IMR-90 (cell line): Measurements from ENCODE around the gene GNAZ. TPM values are rescaled to one million over a fixed set of nuclear protein-coding genes. Genes with fewer than 3 reads are reported as not detected.

Experiments
- ATAC-seq: fragments of 200-7000 bp; cut with Tn5 transposase; 2 replicates; pipeline ENCODE4 v1.9.1; 2020; ENCODE audit warnings: low read depth, mild to moderate bottlenecking, moderate library complexity
- BruUV-seq: library from RNA; stranded (reverse); fragments of 400-500 nt; replicated peaks from 2 replicates; lab custom pipeline; 2021; lab: Mats Ljungman, UMichigan
- CTCF ChIA-PET: fragments of 300-600 bp; formaldehyde crosslinking; extraction: SDS; loops from one replicate; lab custom pipeline; 2021; ENCODE audit warnings: antibody characterized with exemption; lab: Yijun Ruan, JAX
- POLR2A ChIA-PET: fragments of 300-600 bp; sonication (Branson Sonifier 250); formaldehyde crosslinking; loops from one replicate; lab custom pipeline; 2022; ENCODE audit warnings: antibody characterized with exemption; ENCODE audit not compliant: unreplicated experiment; lab: Charles Lee
- DNase-seq: peaks from one replicate; pipeline ENCODE4 v3.0.0; 2013
- H2AFZ ChIP-seq: replicated peaks from 2 replicates; pipeline ENCODE3; 2013; ENCODE audit warnings: low read length, mild to moderate bottlenecking; ENCODE audit not compliant: poor library complexity
- H2AK5ac ChIP-seq: 2 replicates; pipeline ENCODE4 v1.6.1; 2013; ENCODE audit warnings: low read depth, low read length, inconsistent platforms
- H2AK9ac ChIP-seq: replicated peaks from 2 replicates; pipeline ENCODE3; 2013; ENCODE audit warnings: mild to moderate bottlenecking, low read depth, low read length, moderate library complexity; ENCODE audit not compliant: poor library complexity
- H2BK120ac ChIP-seq: 2 replicates; pipeline ENCODE4 v1.6.1; 2013; ENCODE audit warnings: low read depth, low read length, inconsistent platforms
- H2BK15ac ChIP-seq: 3 replicates; pipeline ENCODE4 v1.6.1; 2013; ENCODE audit warnings: low read depth, low read length, inconsistent platforms
- H2BK20ac ChIP-seq: 2 replicates; pipeline ENCODE4 v1.6.1; 2013; ENCODE audit warnings: low read depth, mild to moderate bottlenecking, inconsistent platforms, low read length, moderate library complexity
- H2BK5ac ChIP-seq: 2 replicates; pipeline ENCODE4 v1.6.1; 2013; ENCODE audit warnings: mild to moderate bottlenecking, low read depth, low read length, inconsistent platforms; ENCODE audit not compliant: poor library complexity, severe bottlenecking
- H3K14ac ChIP-seq: replicated peaks from 2 replicates; pipeline ENCODE4 v1.6.1; 2013; ENCODE audit warnings: low read depth, low read length, inconsistent platforms
- H3K18ac ChIP-seq: 2 replicates; pipeline ENCODE4 v1.6.1; 2013; ENCODE audit warnings: low read depth, low read length, control low read depth
- H3K23ac ChIP-seq: 2 replicates; pipeline ENCODE4 v1.6.1; 2013; ENCODE audit warnings: low read depth, low read length, inconsistent platforms
- H3K27ac ChIP-seq: 2 replicates; pipeline ENCODE4 v1.5.1; 2013; ENCODE audit warnings: mild to moderate bottlenecking, control low read depth, low read length; ENCODE audit not compliant: insufficient read depth
- H3K27me3 ChIP-seq: 2 replicates; pipeline ENCODE4 v1.6.1; 2013; ENCODE audit warnings: low read length; ENCODE audit not compliant: control insufficient read depth, insufficient read depth
- H3K36me3 ChIP-seq: 2 replicates; pipeline ENCODE4 v1.6.1; 2013; ENCODE audit warnings: low read length, mixed read lengths; ENCODE audit not compliant: control insufficient read depth, insufficient read depth
- H3K4ac ChIP-seq: 2 replicates; pipeline ENCODE4 v1.6.1; 2013; ENCODE audit warnings: low read depth, low read length, inconsistent platforms
- H3K4me1 ChIP-seq: 2 replicates; pipeline ENCODE4 v1.6.1; 2013; ENCODE audit warnings: low read length, mixed read lengths; ENCODE audit not compliant: control insufficient read depth, insufficient read depth
- H3K4me2 ChIP-seq: 2 replicates; pipeline ENCODE4 v1.6.1; 2013; ENCODE audit warnings: low read depth, mild to moderate bottlenecking, control low read depth, low read length, moderate library complexity
- H3K4me3 ChIP-seq: 2 replicates; pipeline ENCODE4 v1.5.1; 2013; ENCODE audit warnings: low read depth, mild to moderate bottlenecking, control low read depth, low read length, moderate library complexity; ENCODE audit not compliant: insufficient read depth
- H3K56ac ChIP-seq: 2 replicates; pipeline ENCODE4 v1.6.1; 2013; ENCODE audit warnings: low read length, inconsistent platforms; ENCODE audit not compliant: insufficient read depth; ENCODE audit errors: extremely low read depth
- H3K79me1 ChIP-seq, 2 experiments: 2 replicates each; pipeline ENCODE4 v1.6.1; 2013; ENCODE audit warnings: low read length in 2 of 2, inconsistent platforms in 1 of 2, low read depth in 1 of 2
- H3K9ac ChIP-seq: 2 replicates; pipeline ENCODE4 v1.6.1; 2013; ENCODE audit warnings: low read depth, low read length, control low read depth
- H3K9me1 ChIP-seq: 2 replicates; pipeline ENCODE4 v1.6.1; 2013; ENCODE audit warnings: low read length, inconsistent platforms; ENCODE audit not compliant: insufficient read depth
- H3K9me3 ChIP-seq: 2 replicates; pipeline ENCODE4 v1.6.1; 2013; ENCODE audit warnings: low read length; ENCODE audit not compliant: control insufficient read depth, insufficient read depth
- H4K20me1 ChIP-seq: 2 replicates; pipeline ENCODE4 v1.6.1; 2013; ENCODE audit warnings: low read length, inconsistent platforms; ENCODE audit not compliant: insufficient read depth
- H4K5ac ChIP-seq: 2 replicates; pipeline ENCODE4 v1.6.1; 2013; ENCODE audit warnings: mild to moderate bottlenecking, low read depth, low read length, control low read depth
- H4K8ac ChIP-seq, 2 experiments: 2 replicates each; pipeline ENCODE4 v1.6.1; 2013; ENCODE audit warnings: low read depth in 2 of 2, low read length in 2 of 2, control low read depth in 1 of 2, inconsistent platforms in 1 of 2
- H4K91ac ChIP-seq: 2 replicates; pipeline ENCODE4 v1.6.1; 2013; ENCODE audit warnings: low read depth, low read length, inconsistent platforms; ENCODE audit not compliant: insufficient read depth
- BHLHE40 ChIP-seq: fragments of 150-350 bp; IDR thresholded peaks from 2 replicates; pipeline ENCODE4 v1.6.1; 2016; ENCODE audit warnings: mild to moderate bottlenecking, low read depth, low read length
- CHD1 ChIP-seq: IDR thresholded peaks from 2 replicates; pipeline ENCODE4 v1.6.1; 2012; ENCODE audit warnings: low read depth, low read length, improper control_type of control experiment
- FOS ChIP-seq: fragments of 150-350 bp; IDR thresholded peaks from 2 replicates; pipeline ENCODE4 v1.6.1; 2016; ENCODE audit warnings: low read depth, low read length
- MAFK ChIP-seq: IDR thresholded peaks from 2 replicates; pipeline ENCODE4 v1.6.1; 2012; ENCODE audit warnings: low read depth, low read length, improper control_type of control experiment
- POLR2A ChIP-seq: IDR thresholded peaks from 2 replicates; pipeline ENCODE4 v1.6.1; 2012; ENCODE audit warnings: mild to moderate bottlenecking, low read depth, low read length
- RAD21 ChIP-seq: IDR thresholded peaks from 2 replicates; pipeline ENCODE4 v1.6.1; 2012; ENCODE audit warnings: low read length, improper control_type of control experiment
- RCOR1 ChIP-seq: IDR thresholded peaks from 2 replicates; pipeline ENCODE4 v1.6.1; 2012; ENCODE audit warnings: mild to moderate bottlenecking, low read length, improper control_type of control experiment; ENCODE audit not compliant: insufficient replicate concordance
- RFX5 ChIP-seq: IDR thresholded peaks from 2 replicates; pipeline ENCODE4 v1.8.0; 2012; ENCODE audit warnings: low read depth, mild to moderate bottlenecking, low read length, moderate library complexity
- WGBS, 2 experiments: methylation state at CpG; one replicate each; pipeline versions ENCODE4 v1.1.5 to v1.1.7; 2013; ENCODE audit warnings: missing lambda C conversion rate in 2 of 2; ENCODE audit not compliant: insufficient read length in 1 of 2; ENCODE audit errors: extremely low coverage in 2 of 2; 5-methylcytosine and 5-hydroxymethylcytosine counted together
- dilution Hi-C: fragments of 300-500 bp; cut with HindIII; formaldehyde crosslinking; loops from one replicate; pipeline ENCODE4 v1.14.3; 2018; ENCODE audit warnings: low sequenced_read_pairs; ENCODE audit not compliant: unreplicated experiment
- in situ Hi-C: fragments of 300-500 bp; cut with MboI; formaldehyde crosslinking; loops from 3 replicates; pipeline ENCODE4 v1.14.3; 2019; ENCODE audit warnings: low sequenced_read_pairs, inconsistent platforms, mixed read lengths
- intact Hi-C: fragments of 100-400 bp; cut with micrococcal nuclease; formaldehyde crosslinking; loops from 2 replicates; pipeline ENCODE4 v1.10.0; 2022
- polyA plus RNA-seq, 3 experiments: library from polyadenylated mRNA; depleted of rRNA; stranded (reverse); fragments of >200 nt; gene quantifications; 2 replicates each; pipeline ENCODE4 v1.2.3, GENCODE V29; 2012; ENCODE audit warnings: low replicate concordance in 1 of 3
- total RNA-seq: library from RNA; depleted of rRNA; stranded (reverse); fragments of >200 nt; gene quantifications from 2 replicates; pipeline ENCODE4 v1.2.3, GENCODE V29; 2012
- TF ChIP-seq, protein P1 (sequence below): fragments of 150-350 bp; IDR thresholded peaks from 2 replicates; pipeline ENCODE4 v1.6.1; 2017; ENCODE audit warnings: mild to moderate bottlenecking, antibody characterized with exemption, low read length, low read depth
- TF ChIP-seq, protein P2 (sequence below): fragments of 150-350 bp; IDR thresholded peaks from 2 replicates; pipeline ENCODE4 v1.6.1; 2016; ENCODE audit warnings: low read depth, mild to moderate bottlenecking, low read length, moderate library complexity, borderline replicate concordance

GNAZ gene
- total and polyA plus RNA-seq, 2 of the 4 experiments (the other 2 are of a cell fraction) = 1.5 to 2.5 TPM

DNA sequence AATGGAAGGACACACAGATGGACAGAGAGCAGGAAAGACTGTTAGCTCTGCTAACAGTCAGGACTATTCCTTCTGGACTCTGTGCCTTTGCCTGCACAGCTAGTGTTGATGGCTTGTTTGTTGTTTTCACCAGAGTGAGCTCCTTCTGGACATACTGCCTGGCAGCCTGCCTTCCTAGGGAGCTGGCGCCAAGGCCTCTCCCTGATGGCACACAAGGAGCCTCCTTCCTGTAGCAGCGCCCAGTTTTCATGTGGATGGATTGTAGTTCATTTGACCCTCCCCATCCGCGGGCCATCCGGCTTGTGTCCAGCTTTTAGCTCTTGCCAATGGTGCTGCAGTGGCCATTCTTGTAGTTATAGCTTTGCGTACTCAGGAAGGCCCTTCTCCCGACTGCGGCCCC lies 93.3 kb downstream of the GNAZ start:
- no peaks in the 10 kb centered on the region; the same call in 1 of the 2 replicates for H3K9me3 ChIP-seq
- peaks cover 3% of the 10 kb centered on the region; the same call in 1 of the 2 replicates for H3K27me3 ChIP-seq
- DNase-seq (no peak), ATAC-seq (peak; percentile 53)
- no peak overlapping the region for H3K9ac ChIP-seq
- H3K4me2 ChIP-seq = no peak overlapping the region
- no TSS peak for BruUV-seq
- H3K79me1 ChIP-seq = no peaks in the 10 kb centered on the region
- dilution Hi-C loops = no loop called here
- H3K4ac ChIP-seq = no peak overlapping the region
- no peak overlapping the region for H3K23ac ChIP-seq
- ChIA-PET POLR2A (no interaction called here), CTCF (interaction anchor here (0.8 kb wide), 1 partner anchor 11 kb away, joined by 4 read pairs; no protein-coding TSS in a partner anchor)
- 90% methylated on average over 2 of the region's 8 CpGs; no CpG with 5 or more reads in 1 of the 2 experiments for WGBS, 2 experiments
- H2BK15ac ChIP-seq = no peak overlapping the region
- H3K36me3 ChIP-seq = no peaks in the 10 kb centered on the region
- no peaks in the 10 kb centered on the region for H4K20me1 ChIP-seq
- no peaks in the 10 kb centered on the region for H3K9me1 ChIP-seq
- TF ChIP-seq BHLHE40 (no peak), RAD21 (no peak), RCOR1 (no peak), POLR2A (no peak), FOS (no peak), CHD1 (no peak), RFX5 (no peak), MAFK (no peak)
- TF ChIP-seq, protein P1, sequence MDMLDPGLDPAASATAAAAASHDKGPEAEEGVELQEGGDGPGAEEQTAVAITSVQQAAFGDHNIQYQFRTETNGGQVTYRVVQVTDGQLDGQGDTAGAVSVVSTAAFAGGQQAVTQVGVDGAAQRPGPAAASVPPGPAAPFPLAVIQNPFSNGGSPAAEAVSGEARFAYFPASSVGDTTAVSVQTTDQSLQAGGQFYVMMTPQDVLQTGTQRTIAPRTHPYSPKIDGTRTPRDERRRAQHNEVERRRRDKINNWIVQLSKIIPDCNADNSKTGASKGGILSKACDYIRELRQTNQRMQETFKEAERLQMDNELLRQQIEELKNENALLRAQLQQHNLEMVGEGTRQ = no peak
- TF ChIP-seq, protein P2, sequence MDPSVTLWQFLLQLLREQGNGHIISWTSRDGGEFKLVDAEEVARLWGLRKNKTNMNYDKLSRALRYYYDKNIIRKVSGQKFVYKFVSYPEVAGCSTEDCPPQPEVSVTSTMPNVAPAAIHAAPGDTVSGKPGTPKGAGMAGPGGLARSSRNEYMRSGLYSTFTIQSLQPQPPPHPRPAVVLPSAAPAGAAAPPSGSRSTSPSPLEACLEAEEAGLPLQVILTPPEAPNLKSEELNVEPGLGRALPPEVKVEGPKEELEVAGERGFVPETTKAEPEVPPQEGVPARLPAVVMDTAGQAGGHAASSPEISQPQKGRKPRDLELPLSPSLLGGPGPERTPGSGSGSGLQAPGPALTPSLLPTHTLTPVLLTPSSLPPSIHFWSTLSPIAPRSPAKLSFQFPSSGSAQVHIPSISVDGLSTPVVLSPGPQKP = no peak
- no peak overlapping the region for H2AK5ac ChIP-seq
- no peak overlapping the region for H2BK5ac ChIP-seq
- no peak overlapping the region for H4K91ac ChIP-seq
- no peak overlapping the region for H4K8ac ChIP-seq
- no peak overlapping the region for H2BK20ac ChIP-seq
- H3K4me1 ChIP-seq = peaks cover 5% of the 10 kb centered on the region; the same call in 1 of the 2 replicates
- H2BK120ac ChIP-seq = no peak overlapping the region
- in situ Hi-C loops = no loop called here
- H2AK9ac ChIP-seq = no peak overlapping the region
- no peak overlapping the region for H3K14ac ChIP-seq
- no peak overlapping the region for H4K5ac ChIP-seq
- H3K18ac ChIP-seq = no peak overlapping the region
- intact Hi-C loops = no loop called here
- no peak overlapping the region for H3K27ac ChIP-seq
- H3K56ac ChIP-seq = no peak overlapping the region
- no peak overlapping the region for H2AFZ ChIP-seq
- no peak overlapping the region for H3K4me3 ChIP-seq
